Stimulated activated CD8-positive, alpha-beta memory T cell treated with anti-CD3 and anti-CD28 coated beads, Interleukin-4, amount 100 ng/mL, for 24 hours (primary cell): Measurements from ENCODE around the gene PDE6G.
A peak's percentile ranks its signal among the peaks of the same experiment; 100 is the strongest.

Experiments
- DNase-seq: peaks from one replicate; pipeline ENCODE4 v3.0.0-alpha.2; 2020; ENCODE audit warnings: low read depth

PDE6G gene

GRCh38 chr17:81662002-81662401 is 5.7 kb upstream of the PDE6G start:
- DNase-seq: no peak

- DNase-seq: no peak
These were observed 4.1 kb upstream of the PDE6G start for GRCh38 chr17:81660441-81660840.

DNA sequence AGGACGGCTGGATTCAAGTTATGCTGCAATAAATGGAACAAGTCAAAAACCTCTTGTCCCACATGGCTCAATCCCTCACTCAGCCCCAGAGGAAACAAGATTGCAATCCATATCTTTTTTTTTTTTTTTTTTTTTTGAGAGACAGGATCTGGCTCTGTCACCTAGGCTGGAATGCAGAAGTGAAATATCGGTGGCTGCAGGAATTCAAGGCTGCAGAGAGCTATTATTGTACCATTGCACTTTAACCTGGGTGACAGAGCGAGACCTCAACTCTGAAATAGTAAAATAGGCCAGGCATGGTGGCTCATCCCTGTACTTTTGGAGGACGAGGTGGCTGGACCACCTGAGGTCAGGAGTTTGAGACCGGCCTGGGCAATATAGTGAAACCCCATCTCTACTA is 2.7 kb upstream of the PDE6G start:
- DNase-seq: no peak

DNA sequence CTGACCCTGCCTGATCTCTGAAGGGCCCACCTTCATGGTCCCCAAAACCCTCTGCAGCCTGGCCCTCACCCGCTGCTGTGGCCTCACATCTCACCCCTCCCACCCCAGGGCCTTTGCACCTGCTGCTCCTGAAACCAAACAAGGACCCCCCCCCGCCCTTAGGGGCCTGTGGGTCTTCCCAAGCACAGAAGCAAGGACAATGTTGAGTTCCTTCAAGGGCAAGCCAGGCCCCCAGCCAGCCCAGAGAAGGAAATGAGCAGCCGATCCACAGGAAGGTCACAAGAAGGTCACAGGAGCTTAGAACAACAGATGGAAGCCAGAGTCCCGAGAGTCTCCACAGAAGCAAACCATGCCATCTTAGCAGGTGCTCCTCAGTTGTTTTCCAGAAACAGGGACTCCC is 493 bp upstream of the PDE6G start:
- DNase-seq: no peak

DNA sequence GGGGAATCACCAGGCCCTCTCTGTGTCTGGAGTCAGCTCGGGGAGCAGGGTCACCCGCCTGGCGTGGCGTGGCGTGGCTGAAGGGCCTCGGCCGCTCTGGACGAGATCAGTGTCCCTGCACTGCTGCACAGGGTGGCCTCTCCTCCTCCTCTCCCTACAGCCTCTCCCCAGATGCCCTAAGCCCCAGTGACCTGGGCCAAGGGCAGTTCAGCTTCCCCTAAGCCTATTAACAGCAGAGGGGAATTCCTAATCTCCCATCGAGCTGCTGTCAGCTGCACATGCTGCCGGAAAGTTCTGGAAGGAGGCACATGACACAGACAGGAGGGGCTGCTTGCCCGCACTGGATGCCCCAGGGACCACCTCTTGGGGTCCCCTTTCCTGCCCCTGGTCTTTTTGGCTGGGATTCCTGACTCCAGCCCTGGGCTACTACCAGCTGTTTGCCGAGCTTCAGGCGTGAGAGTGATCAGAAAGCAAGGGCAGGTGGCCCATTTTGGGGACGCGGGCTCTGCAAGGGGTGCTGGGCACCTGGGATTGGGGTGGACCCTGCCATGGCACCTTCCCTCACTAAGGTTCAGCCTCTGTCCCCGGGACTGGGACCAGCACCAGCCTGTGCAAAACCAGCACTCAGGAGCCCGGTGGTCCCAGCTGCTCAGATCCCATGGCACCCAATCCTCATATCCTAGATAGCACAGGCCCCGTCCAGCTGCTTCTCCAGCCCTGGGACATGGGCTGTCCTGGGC is 794 bp downstream of the PDE6G start:
- DNase-seq: no peak

GRCh38 chr17:81652906-81653771 is 3.2 kb downstream of the PDE6G start:
- DNase-seq: peak; percentile 19

DNA sequence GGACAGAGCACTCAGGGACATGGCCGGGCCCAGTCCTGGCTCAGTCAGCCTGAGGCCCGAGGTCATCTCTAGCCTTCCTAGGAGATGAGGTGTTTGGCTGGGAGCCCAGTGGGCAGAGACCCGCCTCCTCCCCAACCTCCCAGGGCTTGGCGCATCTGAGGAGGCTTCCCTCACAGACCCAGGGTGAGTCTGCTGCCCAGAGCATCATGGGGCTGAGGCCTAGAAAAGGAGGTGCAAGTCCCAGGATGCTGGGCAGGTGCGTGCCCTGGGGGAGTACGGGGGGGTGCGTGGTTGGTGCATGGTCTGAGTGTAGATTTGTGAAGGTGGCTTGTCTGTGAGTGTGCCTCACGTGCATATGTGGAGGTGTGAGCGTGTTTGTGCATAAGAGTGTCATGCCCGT is 4.7 kb downstream of the PDE6G start:
- no peak for DNase-seq

- DNase-seq: no peak
These were observed 5.4 kb downstream of the PDE6G start for GRCh38 chr17:81650951-81651350.

GRCh38 chr17:81648707-81649085 is 7.6 kb downstream of the PDE6G start:
- DNase-seq: no peak

- no peak for DNase-seq
These were observed 8.2 kb downstream of the PDE6G start for GRCh38 chr17:81648013-81648706.

- no peak for DNase-seq
These were observed 8.7 kb downstream of the PDE6G start for GRCh38 chr17:81647640-81648012.

GRCh38 chr17:81646869-81647600 is 9.3 kb downstream of the PDE6G start:
- DNase-seq: no peak

- no peak for DNase-seq
These were observed 11.1 kb downstream of the PDE6G start for GRCh38 chr17:81644976-81645952.

GRCh38 chr17:81644496-81644895 is 11.8 kb downstream of the PDE6G start:
- DNase-seq: no peak

GRCh38 chr17:81641825-81642489 is 14.4 kb downstream of the PDE6G start:
- no peak for DNase-seq

GRCh38 chr17:81640011-81640410 is 16.3 kb downstream of the PDE6G start:
- DNase-seq: no peak

- no peak for DNase-seq
These were observed 17.7 kb downstream of the PDE6G start for GRCh38 chr17:81638683-81639082.

GRCh38 chr17:81636505-81637288 is 19.6 kb downstream of the PDE6G start, which contains the start of the genes NPLOC4 and TSPAN10:
Gene NPLOC4 (minus strand): TSS chr17:81637112. CDS start chr17:81636930, 182 bp downstream.
Gene TSPAN10 (plus strand): TSS chr17:81637196. CDS start chr17:81642413, 5,217 bp downstream.
- DNase-seq: peak; percentile 76

- DNase-seq: no peak
These were observed 20.3 kb downstream of the PDE6G start for GRCh38 chr17:81635973-81636504.
